Loucy (cell line): ENCODE results near the gene MYL10.

Experiments
- H2AFZ ChIP-seq: fragments of 200-600 bp; sonication (generic); 2 replicates; pipeline ENCODE4 v1.6.0; 2016; ENCODE audit warnings: antibody characterized with exemption, mild to moderate bottlenecking, low read length, moderate library complexity
- H3F3A ChIP-seq: fragments of 200-600 bp; 2 replicates; pipeline ENCODE4 v1.6.0; 2016; ENCODE audit warnings: antibody characterized with exemption, low read depth, mild to moderate bottlenecking
- H3K27me3 ChIP-seq: fragments of 200-600 bp; sonication (generic); 2 replicates; pipeline ENCODE4 v1.6.1; 2014; ENCODE audit warnings: low read length, mild to moderate bottlenecking; ENCODE audit not compliant: insufficient read depth, poor library complexity, severe bottlenecking
- H3K36me3 ChIP-seq: fragments of 200-600 bp; sonication (generic); 2 replicates; pipeline ENCODE4 v1.6.1; 2016; ENCODE audit warnings: low read length; ENCODE audit not compliant: insufficient read depth
- H3K4me1 ChIP-seq: fragments of 200-600 bp; sonication (generic); 2 replicates; pipeline ENCODE4 v1.5.1; 2014; ENCODE audit warnings: low read length, mild to moderate bottlenecking; ENCODE audit not compliant: insufficient read depth, poor library complexity, severe bottlenecking
- H3K4me2 ChIP-seq: fragments of 200-600 bp; sonication (generic); 2 replicates; pipeline ENCODE4 v1.6.0; 2014; ENCODE audit warnings: antibody characterized with exemption, low read length, low read depth, mild to moderate bottlenecking; ENCODE audit not compliant: poor library complexity, severe bottlenecking
- H3K4me3 ChIP-seq: fragments of 200-600 bp; sonication (generic); 2 replicates; pipeline ENCODE4 v1.5.1; 2014; ENCODE audit warnings: low read length, mild to moderate bottlenecking, mixed read lengths; ENCODE audit not compliant: poor library complexity, severe bottlenecking
- H3K79me2 ChIP-seq: fragments of 200-600 bp; sonication (generic); 2 replicates; pipeline ENCODE4 v1.6.1; 2014; ENCODE audit warnings: low read length; ENCODE audit not compliant: insufficient read depth
- H3K9ac ChIP-seq: fragments of 200-600 bp; sonication (generic); 2 replicates; pipeline ENCODE4 v1.6.0; 2014; ENCODE audit warnings: mild to moderate bottlenecking, low read depth, low read length, moderate library complexity; ENCODE audit not compliant: poor library complexity, severe bottlenecking
- H3K9me2 ChIP-seq: fragments of 200-600 bp; sonication (generic); replicated peaks from 2 replicates; pipeline ENCODE4 v1.6.1; 2016; ENCODE audit warnings: low read depth, low read length, mixed read lengths
- H3K9me3 ChIP-seq: fragments of 200-600 bp; sonication (generic); 2 replicates; pipeline ENCODE4 v1.6.1; 2014; ENCODE audit warnings: mild to moderate bottlenecking, antibody characterized with exemption, low read length, low read depth; ENCODE audit not compliant: insufficient read depth
- H4K20me1 ChIP-seq: fragments of 200-600 bp; sonication (generic); 2 replicates; pipeline ENCODE4 v1.6.0; 2014; ENCODE audit warnings: antibody characterized with exemption, low read length, mild to moderate bottlenecking; ENCODE audit not compliant: insufficient read depth, poor library complexity, severe bottlenecking
- EZH2phosphoT487 ChIP-seq: fragments of 200-600 bp; IDR thresholded peaks from 2 replicates; pipeline ENCODE4 v1.6.1; 2018; ENCODE audit warnings: antibody characterized with exemption, mild to moderate bottlenecking, moderate library complexity, borderline replicate concordance
- TF ChIP-seq, protein P1 (sequence below): fragments of 200-600 bp; sonication (generic); conservative IDR thresholded peaks from 2 replicates; pipeline ENCODE4 v1.5.1; 2014; ENCODE audit warnings: mild to moderate bottlenecking, antibody characterized with exemption, low read length

The MYL10 gene

DNA sequence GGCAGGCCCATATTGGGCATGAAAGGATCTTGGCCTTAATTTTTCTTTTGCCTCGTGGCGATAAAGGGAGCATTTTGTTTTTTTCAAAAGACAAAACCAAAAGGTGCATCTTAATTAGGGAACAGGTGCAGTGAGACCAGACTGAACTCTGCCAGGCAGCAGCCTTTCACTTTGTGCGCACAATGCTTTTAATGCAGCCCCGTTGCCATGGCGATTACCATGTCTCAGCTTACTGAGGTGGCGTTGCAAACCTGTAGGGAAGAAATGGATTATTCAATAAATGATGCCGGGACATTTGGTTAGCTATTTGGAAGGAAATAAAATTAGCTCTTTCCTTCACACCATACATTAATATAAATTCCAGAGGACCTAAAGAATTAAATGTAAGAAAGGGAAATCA, 61.9 kb downstream of the MYL10 start:
- no peak for TF ChIP-seq EZH2phosphoT487
- TF ChIP-seq, protein P1, sequence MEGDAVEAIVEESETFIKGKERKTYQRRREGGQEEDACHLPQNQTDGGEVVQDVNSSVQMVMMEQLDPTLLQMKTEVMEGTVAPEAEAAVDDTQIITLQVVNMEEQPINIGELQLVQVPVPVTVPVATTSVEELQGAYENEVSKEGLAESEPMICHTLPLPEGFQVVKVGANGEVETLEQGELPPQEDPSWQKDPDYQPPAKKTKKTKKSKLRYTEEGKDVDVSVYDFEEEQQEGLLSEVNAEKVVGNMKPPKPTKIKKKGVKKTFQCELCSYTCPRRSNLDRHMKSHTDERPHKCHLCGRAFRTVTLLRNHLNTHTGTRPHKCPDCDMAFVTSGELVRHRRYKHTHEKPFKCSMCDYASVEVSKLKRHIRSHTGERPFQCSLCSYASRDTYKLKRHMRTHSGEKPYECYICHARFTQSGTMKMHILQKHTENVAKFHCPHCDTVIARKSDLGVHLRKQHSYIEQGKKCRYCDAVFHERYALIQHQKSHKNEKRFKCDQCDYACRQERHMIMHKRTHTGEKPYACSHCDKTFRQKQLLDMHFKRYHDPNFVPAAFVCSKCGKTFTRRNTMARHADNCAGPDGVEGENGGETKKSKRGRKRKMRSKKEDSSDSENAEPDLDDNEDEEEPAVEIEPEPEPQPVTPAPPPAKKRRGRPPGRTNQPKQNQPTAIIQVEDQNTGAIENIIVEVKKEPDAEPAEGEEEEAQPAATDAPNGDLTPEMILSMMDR, result no peak
- Histone ChIP-seq H3K79me2 (no peaks in the 10 kb centered on the region), H4K20me1 (no peaks in the 10 kb centered on the region), H3K27me3 (no peaks in the 10 kb centered on the region), H3K9ac (no peak overlapping the region), H3K4me1 (no peaks in the 10 kb centered on the region), H3K9me2 (no peaks in the 10 kb centered on the region), H2AFZ (no peak overlapping the region), H3K4me3 (no peak overlapping the region), H3K9me3 (no peaks in the 10 kb centered on the region; the same call in 1 of the 2 replicates), H3K4me2 (no peak overlapping the region), H3F3A (no peaks in the 10 kb centered on the region), H3K36me3 (no peaks in the 10 kb centered on the region)

DNA sequence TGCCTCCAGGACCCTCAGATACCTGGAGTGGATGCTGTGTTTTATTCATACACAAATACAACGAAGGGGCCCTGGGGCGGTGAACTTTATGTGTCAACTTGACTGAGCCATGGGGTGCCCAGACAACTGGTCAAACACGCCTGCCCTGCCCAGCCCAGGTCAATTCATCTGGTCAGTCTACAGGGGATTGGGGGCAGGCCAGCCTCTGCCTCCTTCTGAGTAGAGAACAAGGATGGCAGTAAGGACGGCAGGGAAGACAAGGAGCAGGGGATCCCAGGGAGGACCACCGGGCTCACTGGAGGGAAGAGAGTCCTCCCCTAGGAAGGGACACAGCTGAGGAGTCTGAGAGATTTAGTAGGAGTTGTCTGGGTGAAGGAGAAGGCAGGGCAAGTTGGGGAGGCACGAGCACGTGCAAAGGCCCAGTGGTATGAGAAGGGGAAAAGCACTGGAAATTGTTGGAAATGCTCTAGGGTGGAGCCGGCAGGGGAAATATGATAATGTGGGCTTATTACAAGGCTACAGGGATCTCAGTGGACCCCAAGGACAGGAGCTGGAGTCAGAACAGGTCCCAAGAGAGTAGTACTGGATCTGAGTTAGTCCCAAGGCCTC, 63.4 kb downstream of the MYL10 start:
- Histone ChIP-seq H4K20me1 (no peaks in the 10 kb centered on the region), H3K9ac (no peak overlapping the region), H2AFZ (no peak overlapping the region), H3K4me2 (no peak overlapping the region), H3K79me2 (no peaks in the 10 kb centered on the region), H3F3A (no peaks in the 10 kb centered on the region), H3K27me3 (no peaks in the 10 kb centered on the region), H3K9me3 (no peaks in the 10 kb centered on the region; the same call in 1 of the 2 replicates), H3K36me3 (no peaks in the 10 kb centered on the region), H3K4me1 (no peaks in the 10 kb centered on the region), H3K9me2 (no peaks in the 10 kb centered on the region), H3K4me3 (no peak overlapping the region)
- TF ChIP-seq, protein P1, result no peak
- no peak for TF ChIP-seq EZH2phosphoT487

DNA sequence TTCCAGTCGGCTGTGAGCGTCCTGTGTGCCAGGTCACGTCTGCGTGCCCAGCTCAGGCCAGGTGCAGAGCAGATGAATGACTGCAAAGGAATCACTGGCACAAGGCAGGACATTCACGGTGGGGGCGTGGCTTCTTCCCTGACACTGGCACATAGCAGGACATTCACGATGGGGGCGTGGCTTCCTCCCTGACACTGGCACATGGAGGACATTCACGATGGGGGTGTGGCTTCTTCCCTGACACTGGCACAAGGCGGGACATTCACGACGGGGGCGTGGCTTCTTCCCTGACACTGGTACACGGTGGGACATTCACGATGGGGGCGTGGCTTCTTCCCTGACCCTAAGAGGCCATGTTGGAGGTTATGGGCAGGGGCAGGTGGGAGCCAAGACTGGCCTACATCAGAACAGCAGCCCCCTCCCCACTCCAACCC, 64.3 kb downstream of the MYL10 start:
- no peak overlapping the region for H3K9ac ChIP-seq
- H3F3A ChIP-seq, result no peaks in the 10 kb centered on the region
- H4K20me1 ChIP-seq, result no peaks in the 10 kb centered on the region
- H3K27me3 ChIP-seq, result no peaks in the 10 kb centered on the region
- no peaks in the 10 kb centered on the region for H3K9me2 ChIP-seq
- H3K4me2 ChIP-seq, result no peak overlapping the region
- H3K4me1 ChIP-seq, result no peaks in the 10 kb centered on the region
- H3K4me3 ChIP-seq, result no peak overlapping the region
- no peaks in the 10 kb centered on the region for H3K79me2 ChIP-seq
- H2AFZ ChIP-seq, result no peak overlapping the region
- no peaks in the 10 kb centered on the region for H3K9me3 ChIP-seq
- no peaks in the 10 kb centered on the region for H3K36me3 ChIP-seq
- TF ChIP-seq, protein P1, result no peak
- TF ChIP-seq EZH2phosphoT487, result no peak
